ENCODE measurements around the gene NPRL2. TPM values are rescaled to one million over a fixed set of nuclear protein-coding genes. Genes with fewer than 3 reads are reported as not detected.

The NPRL2 gene
- total and polyA plus RNA-seq, 2 of the 13 experiments (the other 11 are each of a cell fraction or from before 2014, with no cell fraction given): 30.6 to 51.4 TPM

DNA sequence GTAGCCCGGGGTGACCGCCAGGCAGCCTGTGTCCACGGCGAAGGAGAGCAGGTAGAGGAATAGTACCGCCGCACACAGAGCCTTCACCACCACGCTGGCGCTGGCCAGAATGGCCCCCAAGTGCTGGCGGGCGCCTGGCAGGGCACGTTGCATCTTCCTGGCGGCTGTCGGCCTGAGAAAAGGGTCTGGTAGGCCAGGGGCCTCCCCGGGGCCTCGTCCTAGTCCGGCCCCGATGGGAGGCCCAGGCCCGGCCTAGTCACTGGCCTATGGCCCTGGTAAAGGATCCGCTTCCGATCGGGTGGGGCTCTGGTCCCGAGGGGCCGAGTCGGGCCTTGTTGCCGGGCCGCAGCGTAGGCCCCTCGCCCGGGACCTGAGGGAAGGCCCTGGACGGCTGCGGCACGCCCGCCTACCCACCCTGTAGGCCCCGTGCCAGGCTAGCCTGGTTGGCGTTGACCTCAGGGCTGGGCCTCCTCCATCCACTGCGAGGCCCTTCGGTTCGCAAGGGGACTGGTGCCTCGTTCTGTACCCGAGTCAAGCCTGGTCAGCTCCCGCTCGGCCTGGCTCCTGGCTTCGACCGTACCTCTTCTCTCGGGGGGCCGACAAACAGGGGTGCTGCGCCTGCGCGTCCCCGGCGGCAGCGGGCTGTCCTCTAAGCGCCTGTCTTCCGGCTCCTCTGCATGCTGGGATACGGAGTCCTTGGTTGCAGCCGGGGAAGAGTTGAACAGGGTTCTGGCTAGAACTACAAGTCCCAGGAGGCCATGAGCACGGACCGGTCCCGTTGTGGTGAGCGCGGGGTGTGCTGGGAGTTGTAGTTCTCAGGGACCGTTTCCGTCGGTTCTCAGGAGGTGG lies 8.6 kb upstream of the NPRL2 start, which contains the start of gene TMEM115 (continued):
- peak; percentile 73 for TF ChIP-seq ZNF563 (CRISPR knock-in tag; IDR thresholded peaks at IDR 0.05)
- TF ChIP-seq ZNF660 (CRISPR knock-in tag; IDR thresholded peaks at IDR 0.05; ENCODE audit: borderline replicate concordance, low read depth): no peak
- TF ChIP-seq, protein P1, sequence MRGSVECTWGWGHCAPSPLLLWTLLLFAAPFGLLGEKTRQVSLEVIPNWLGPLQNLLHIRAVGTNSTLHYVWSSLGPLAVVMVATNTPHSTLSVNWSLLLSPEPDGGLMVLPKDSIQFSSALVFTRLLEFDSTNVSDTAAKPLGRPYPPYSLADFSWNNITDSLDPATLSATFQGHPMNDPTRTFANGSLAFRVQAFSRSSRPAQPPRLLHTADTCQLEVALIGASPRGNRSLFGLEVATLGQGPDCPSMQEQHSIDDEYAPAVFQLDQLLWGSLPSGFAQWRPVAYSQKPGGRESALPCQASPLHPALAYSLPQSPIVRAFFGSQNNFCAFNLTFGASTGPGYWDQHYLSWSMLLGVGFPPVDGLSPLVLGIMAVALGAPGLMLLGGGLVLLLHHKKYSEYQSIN (CRISPR knock-in tag; IDR thresholded peaks at IDR 0.05; ENCODE audit: borderline replicate concordance): no peak
- TF ChIP-seq, protein P2, sequence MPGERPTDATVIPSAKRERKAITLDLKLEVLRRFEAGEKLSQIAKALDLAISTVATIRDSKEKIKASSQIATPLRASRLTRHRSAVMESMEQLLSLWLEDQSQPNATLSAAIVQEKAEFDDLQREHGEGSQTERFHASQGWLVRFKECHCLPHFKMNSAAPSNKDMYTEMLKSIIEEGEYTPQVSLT (CRISPR knock-in tag; IDR thresholded peaks at IDR 0.05; ENCODE audit: borderline replicate concordance, low read depth): no peak; the same call in 1 of the 2 replicates
- TF ChIP-seq ZNF703 (CRISPR knock-in tag; IDR thresholded peaks at IDR 0.05; ENCODE audit: borderline replicate concordance): no peak; the same call in 1 of the 2 replicates
- TF ChIP-seq, protein P3, sequence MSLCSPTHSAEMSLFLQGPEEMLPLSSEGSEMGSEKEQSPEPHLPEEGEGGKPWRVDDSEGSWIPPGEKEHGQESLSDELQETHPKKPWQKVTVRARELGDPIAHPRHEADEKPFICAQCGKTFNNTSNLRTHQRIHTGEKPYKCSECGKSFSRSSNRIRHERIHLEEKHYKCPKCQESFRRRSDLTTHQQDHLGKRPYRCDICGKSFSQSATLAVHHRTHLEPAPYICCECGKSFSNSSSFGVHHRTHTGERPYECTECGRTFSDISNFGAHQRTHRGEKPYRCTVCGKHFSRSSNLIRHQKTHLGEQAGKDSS (CRISPR knock-in tag; IDR thresholded peaks at IDR 0.05; ENCODE audit: borderline replicate concordance, low read depth): no peak
- peak; percentile 91; the same call in 1 of the 2 replicates for TF ChIP-seq FOXK1 (CRISPR knock-in tag; IDR thresholded peaks at IDR 0.05; ENCODE audit: borderline replicate concordance, low read depth)
- TF ChIP-seq ZSCAN12 (CRISPR knock-in tag; IDR thresholded peaks at IDR 0.05): no peak
- TF ChIP-seq KAT7 (CRISPR knock-in tag; IDR thresholded peaks at IDR 0.05; ENCODE audit: borderline replicate concordance): peak; percentile 56; the same call in 1 of the 2 replicates
- TF ChIP-seq SP5 (CRISPR knock-in tag; IDR thresholded peaks at IDR 0.05; ENCODE audit: borderline replicate concordance, low read depth): peak; percentile 8; the same call in 1 of the 2 replicates
- peak; percentile 78; the same call in 1 of the 2 replicates for TF ChIP-seq ZNF670 (CRISPR knock-in tag; IDR thresholded peaks at IDR 0.05; ENCODE audit: borderline replicate concordance)
- peak; percentile 77; the same call in 1 of the 2 replicates for TF ChIP-seq ZSCAN21 (CRISPR knock-in tag; IDR thresholded peaks at IDR 0.05; ENCODE audit: borderline replicate concordance)
- TF ChIP-seq ZNF224 (CRISPR knock-in tag; IDR thresholded peaks at IDR 0.05): peak; percentile 95; the same call in 1 of the 2 replicates
- no peak for TF ChIP-seq DPF2 (CRISPR knock-in tag; IDR thresholded peaks at IDR 0.05; ENCODE audit: borderline replicate concordance, low read depth)
- TF ChIP-seq, protein P4, sequence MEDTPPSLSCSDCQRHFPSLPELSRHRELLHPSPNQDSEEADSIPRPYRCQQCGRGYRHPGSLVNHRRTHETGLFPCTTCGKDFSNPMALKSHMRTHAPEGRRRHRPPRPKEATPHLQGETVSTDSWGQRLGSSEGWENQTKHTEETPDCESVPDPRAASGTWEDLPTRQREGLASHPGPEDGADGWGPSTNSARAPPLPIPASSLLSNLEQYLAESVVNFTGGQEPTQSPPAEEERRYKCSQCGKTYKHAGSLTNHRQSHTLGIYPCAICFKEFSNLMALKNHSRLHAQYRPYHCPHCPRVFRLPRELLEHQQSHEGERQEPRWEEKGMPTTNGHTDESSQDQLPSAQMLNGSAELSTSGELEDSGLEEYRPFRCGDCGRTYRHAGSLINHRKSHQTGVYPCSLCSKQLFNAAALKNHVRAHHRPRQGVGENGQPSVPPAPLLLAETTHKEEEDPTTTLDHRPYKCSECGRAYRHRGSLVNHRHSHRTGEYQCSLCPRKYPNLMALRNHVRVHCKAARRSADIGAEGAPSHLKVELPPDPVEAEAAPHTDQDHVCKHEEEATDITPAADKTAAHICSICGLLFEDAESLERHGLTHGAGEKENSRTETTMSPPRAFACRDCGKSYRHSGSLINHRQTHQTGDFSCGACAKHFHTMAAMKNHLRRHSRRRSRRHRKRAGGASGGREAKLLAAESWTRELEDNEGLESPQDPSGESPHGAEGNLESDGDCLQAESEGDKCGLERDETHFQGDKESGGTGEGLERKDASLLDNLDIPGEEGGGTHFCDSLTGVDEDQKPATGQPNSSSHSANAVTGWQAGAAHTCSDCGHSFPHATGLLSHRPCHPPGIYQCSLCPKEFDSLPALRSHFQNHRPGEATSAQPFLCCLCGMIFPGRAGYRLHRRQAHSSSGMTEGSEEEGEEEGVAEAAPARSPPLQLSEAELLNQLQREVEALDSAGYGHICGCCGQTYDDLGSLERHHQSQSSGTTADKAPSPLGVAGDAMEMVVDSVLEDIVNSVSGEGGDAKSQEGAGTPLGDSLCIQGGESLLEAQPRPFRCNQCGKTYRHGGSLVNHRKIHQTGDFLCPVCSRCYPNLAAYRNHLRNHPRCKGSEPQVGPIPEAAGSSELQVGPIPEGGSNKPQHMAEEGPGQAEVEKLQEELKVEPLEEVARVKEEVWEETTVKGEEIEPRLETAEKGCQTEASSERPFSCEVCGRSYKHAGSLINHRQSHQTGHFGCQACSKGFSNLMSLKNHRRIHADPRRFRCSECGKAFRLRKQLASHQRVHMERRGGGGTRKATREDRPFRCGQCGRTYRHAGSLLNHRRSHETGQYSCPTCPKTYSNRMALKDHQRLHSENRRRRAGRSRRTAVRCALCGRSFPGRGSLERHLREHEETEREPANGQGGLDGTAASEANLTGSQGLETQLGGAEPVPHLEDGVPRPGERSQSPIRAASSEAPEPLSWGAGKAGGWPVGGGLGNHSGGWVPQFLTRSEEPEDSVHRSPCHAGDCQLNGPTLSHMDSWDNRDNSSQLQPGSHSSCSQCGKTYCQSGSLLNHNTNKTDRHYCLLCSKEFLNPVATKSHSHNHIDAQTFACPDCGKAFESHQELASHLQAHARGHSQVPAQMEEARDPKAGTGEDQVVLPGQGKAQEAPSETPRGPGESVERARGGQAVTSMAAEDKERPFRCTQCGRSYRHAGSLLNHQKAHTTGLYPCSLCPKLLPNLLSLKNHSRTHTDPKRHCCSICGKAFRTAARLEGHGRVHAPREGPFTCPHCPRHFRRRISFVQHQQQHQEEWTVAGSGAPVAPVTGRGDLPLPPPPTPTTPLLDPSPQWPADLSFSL (CRISPR knock-in tag; IDR thresholded peaks at IDR 0.05): no peak
- TF ChIP-seq ATF7 (IDR thresholded peaks at IDR 0.05): no peak
- TF ChIP-seq ATF7 (CRISPR knock-in tag; IDR thresholded peaks at IDR 0.05): 0 out of 2 replicates have a peak, but pooled peaks have one; percentile 42
- 0 out of 2 replicates have a peak, but pooled peaks have one; percentile 60 for TF ChIP-seq CENPT (CRISPR knock-in tag; IDR thresholded peaks at IDR 0.05; ENCODE audit: low read depth)

Data from HepG2 (cell line).